ENCODE results near the gene OBP2A. TPM values are rescaled to one million over a fixed set of nuclear protein-coding genes. Genes with fewer than 3 reads are reported as not detected.
"Not testable (repeated sequence)": the region's sequence is repeated elsewhere in the genome, so short reads cannot be mapped to it uniquely, and the experiment has no call there.

Gene OBP2A
- total and polyA plus RNA-seq, 2 of the 8 experiments (the other 6 are each of a cell fraction or from before 2014, with no cell fraction given), result not detected

DNA sequence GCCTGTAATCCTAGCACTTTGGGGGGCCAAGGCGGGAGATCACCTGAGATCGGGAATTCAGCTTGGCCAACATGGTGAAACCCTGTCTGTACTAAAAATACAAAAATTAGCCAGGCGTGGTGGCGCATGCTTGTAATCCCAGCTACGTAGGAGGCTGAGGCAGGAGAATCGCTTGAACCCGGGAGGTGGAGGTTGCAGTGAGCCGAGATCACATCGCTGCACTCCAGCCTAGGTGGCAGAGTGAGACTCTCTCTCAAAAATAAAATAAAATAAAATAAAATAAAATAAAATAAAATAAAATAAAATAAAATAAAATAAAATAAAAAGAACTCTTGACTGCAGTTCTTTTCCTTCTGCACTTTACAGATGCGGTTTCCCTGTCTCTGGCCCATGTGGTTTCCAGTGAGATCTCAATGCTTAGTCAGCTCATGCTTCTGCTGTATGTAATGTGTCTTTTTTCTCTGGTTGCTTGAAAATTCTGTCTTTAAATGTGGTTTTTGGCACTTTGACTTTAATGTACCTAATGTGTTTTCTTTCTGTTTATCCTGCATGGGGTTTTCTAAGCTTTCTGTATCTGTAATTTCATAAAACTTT lies 17.0 kb upstream of the OBP2A start:
- H3K79me2 ChIP-seq (ENCODE audit: control insufficient read depth in 1 of 2, insufficient read depth in 2 of 2, low read length in 2 of 2); H2BK5ac ChIP-seq (ENCODE audit: low read depth, low read length); H2BK12ac ChIP-seq (ENCODE audit: low read depth, low read length); H3K36me3 ChIP-seq (ENCODE audit: control insufficient read depth in 2 of 4, insufficient read depth in 4 of 4, low read length in 3 of 4); H3K9me3 ChIP-seq (ENCODE audit: insufficient read depth in 2 of 2, low read depth in 1 of 2, low read length in 1 of 2); H2BK15ac ChIP-seq (ENCODE audit: low read length); H4K91ac ChIP-seq (replicated peaks; ENCODE audit: insufficient read length, low read length); POLR2A ChIA-PET (ENCODE audit: partially characterized antibody); H3K4ac ChIP-seq (replicated peaks; ENCODE audit: insufficient read length, low read depth, low read length); H3K23ac ChIP-seq (ENCODE audit: insufficient read length); H2BK120ac ChIP-seq (replicated peaks; ENCODE audit: low read depth, low read length); H2BK20ac ChIP-seq (ENCODE audit: low read length); H2AFZ ChIP-seq (ENCODE audit: low read length); H2AK5ac ChIP-seq (ENCODE audit: low read depth, low read length); H3K79me1 ChIP-seq (ENCODE audit: low read depth, low read length); H3K9ac ChIP-seq (replicated peaks in 1 of 4; ENCODE audit: extremely low read depth in 1 of 4, low read depth in 3 of 4, low read length in 3 of 4); H3K14ac ChIP-seq (ENCODE audit: insufficient read length); H3K4me1 ChIP-seq (replicated peaks in 1 of 4; ENCODE audit: control insufficient read depth in 3 of 4, insufficient read depth in 4 of 4, low read length in 3 of 4); H4K8ac ChIP-seq (ENCODE audit: extremely low read depth, insufficient read depth, low read length); H3K27me3 ChIP-seq (replicated peaks in 1 of 4; ENCODE audit: control insufficient read depth in 3 of 4, extremely low read depth in 1 of 4, insufficient read depth in 3 of 4, low read length in 3 of 4); H3K27ac ChIP-seq (ENCODE audit: low read depth, low read length); H3K4me3 ChIP-seq (ENCODE audit: extremely low read depth in 1 of 4, insufficient read depth in 2 of 4, low read depth in 3 of 4, low read length in 4 of 4); FAIRE-seq; H3K56ac ChIP-seq (replicated peaks; ENCODE audit: insufficient read length, low read depth, low read length); H4K5ac ChIP-seq (ENCODE audit: insufficient read length, low read depth, low read length); H3K18ac ChIP-seq (ENCODE audit: extremely low read depth, low read length); H3K23me2 ChIP-seq (ENCODE audit: low read depth, low read length); H4K20me1 ChIP-seq (replicated peaks in 1 of 2; ENCODE audit: control insufficient read depth in 1 of 2, insufficient read depth in 2 of 2, low read length in 2 of 2); H3K4me2 ChIP-seq (ENCODE audit: insufficient read depth in 1 of 2, low read depth in 2 of 2, low read length in 2 of 2): not testable (repeated sequence)
- DNase-seq (ENCODE audit: low read depth in 1 of 2, low spot score in 2 of 2), result peak in 1 of 2 experiments; percentile 19
- CTCF ChIA-PET (ENCODE audit: partially characterized antibody), result interaction anchor here (0.8 to 1.7 kb wide), 4 partner anchors 24 to 1521 kb away, joined by 3 to 6 read pairs (median 3); no protein-coding TSS in a partner anchor
- 91% methylated on average over 10 of the region's 10 CpGs; no CpG with 5 or more reads in 1 of the 2 experiments for WGBS, 2 experiments (ENCODE audit: extremely low coverage in 1 of 2, insufficient coverage in 1 of 2, insufficient read length in 1 of 2, insufficient replicate concordance in 2 of 2, low coverage in 1 of 2, low lambda C conversion rate in 2 of 2, missing lambda C conversion rate in 1 of 2)

All from H1 (cell line).